ENCODE measurements around the gene CHCHD10.
A peak's percentile ranks its signal among the peaks of the same experiment; 100 is the strongest.
"Not testable (repeated sequence)": the region's sequence is repeated elsewhere in the genome, so short reads cannot be mapped to it uniquely, and the experiment has no call there.

CHCHD10 gene

DNA sequence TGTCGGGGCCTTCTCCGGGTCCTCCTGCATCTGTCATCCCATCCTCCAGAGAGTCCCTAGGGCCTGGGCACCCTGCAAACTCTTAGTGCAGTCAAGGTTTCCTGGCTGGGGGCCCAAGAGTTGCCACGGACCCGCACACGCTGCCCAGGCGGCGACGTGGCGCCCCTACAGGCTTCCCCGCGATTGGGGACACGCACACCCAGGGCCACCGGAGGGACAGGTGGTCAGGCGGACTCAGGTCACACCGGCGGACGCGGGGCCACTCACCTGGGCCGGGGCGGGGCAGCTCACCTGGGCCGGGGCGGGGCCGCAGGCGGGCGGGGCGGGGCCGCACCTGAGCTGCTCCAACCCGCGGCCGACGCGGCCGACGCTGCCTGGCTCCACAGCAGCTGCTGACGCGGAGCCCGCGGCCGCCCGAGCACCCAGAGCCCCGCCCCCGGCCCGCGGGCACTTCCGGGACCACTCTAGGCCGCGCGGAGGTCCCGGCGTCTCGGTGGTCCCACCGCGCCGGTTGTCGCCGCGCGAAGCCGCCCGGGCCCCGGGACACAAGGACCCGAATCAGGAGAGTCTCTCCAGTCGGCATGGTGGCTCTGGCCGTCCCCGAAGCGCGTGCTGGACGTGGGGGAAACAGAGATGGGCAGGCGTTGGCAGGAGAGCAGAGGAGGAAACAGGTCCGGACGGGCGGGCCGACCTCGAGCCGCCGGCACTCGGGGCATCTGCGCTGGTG lies 16.9 kb downstream of the CHCHD10 start, which contains the start of gene ZNF70:
Gene ZNF70 (minus strand): TSS at position 399 of the 727 bp plus-strand sequence. CDS start 5,972 bp downstream, outside the sequence.
- peak; percentile 73 for DNase-seq (ENCODE audit: low spot score)

GRCh38 chr22:23750367-23750713 lies 17.4 kb downstream of the CHCHD10 start:
- no peak for DNase-seq (ENCODE audit: low spot score)

- DNase-seq (ENCODE audit: low spot score): no peak
Observed at GRCh38 chr22:23749841-23750301, 17.9 kb downstream of the CHCHD10 start.

DNA sequence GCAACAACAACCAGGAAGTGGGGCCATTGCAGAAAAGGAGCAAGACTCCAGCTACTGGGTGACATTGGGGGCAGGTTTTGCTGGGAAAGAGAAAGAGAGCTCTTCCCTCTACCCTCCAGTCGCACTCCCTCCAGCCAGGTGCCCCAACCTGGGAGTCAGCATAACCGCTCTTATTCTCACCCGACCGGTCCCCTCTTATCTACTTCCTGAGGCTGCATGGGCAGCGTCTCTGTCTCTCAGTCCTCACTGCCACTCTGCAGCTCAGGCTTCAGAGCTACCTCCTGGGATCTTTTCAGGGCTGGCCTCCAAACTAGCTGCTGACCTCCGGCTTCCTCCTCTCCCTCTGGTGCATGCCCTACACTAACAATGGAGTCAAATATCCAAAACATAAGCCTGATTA lies 22.0 kb downstream of the CHCHD10 start:
- no peak for DNase-seq (ENCODE audit: low spot score)

- DNase-seq (ENCODE audit: low spot score): no peak
Observed at GRCh38 chr22:23744485-23744884, 23.3 kb downstream of the CHCHD10 start.

- no peak for DNase-seq (ENCODE audit: low spot score)
Observed at GRCh38 chr22:23744001-23744400, 23.8 kb downstream of the CHCHD10 start.

GRCh38 chr22:23743303-23743705 lies 24.5 kb downstream of the CHCHD10 start:
- no peak for DNase-seq (ENCODE audit: low spot score)

GRCh38 chr22:23742505-23743264 lies 25.1 kb downstream of the CHCHD10 start:
- no peak for DNase-seq (ENCODE audit: low spot score)

- no peak for DNase-seq (ENCODE audit: low spot score)
Observed at GRCh38 chr22:23737696-23738095, 30.1 kb downstream of the CHCHD10 start.

GRCh38 chr22:23728108-23728507 lies 39.7 kb downstream of the CHCHD10 start:
- not testable (repeated sequence) for DNase-seq (ENCODE audit: low spot score)

GRCh38 chr22:23722724-23723123 lies 45.0 kb downstream of the CHCHD10 start:
- DNase-seq (ENCODE audit: low spot score): no peak

- no peak for DNase-seq (ENCODE audit: low spot score)
Observed at GRCh38 chr22:23722160-23722559, 45.6 kb downstream of the CHCHD10 start.

DNA sequence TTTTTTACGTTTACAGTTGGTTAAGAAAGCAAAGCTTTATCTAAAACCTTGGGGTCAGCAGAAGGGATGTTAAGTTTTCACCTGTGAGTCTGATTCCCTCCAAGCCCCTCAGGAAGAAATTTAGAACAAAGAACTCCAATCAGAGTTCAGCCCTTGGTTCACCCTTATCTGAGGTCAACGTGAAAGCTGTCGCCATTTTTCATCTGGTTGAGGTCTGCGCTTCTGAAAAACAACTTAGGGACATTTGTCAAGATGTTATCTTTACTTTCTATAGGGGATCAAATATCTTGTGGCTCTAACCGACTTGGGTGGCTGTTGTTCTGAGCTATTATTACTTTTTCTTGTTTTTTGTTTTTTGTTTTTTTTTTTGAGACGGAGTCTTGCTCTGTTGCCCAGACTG lies 46.9 kb downstream of the CHCHD10 start:
- peak; percentile 54 for DNase-seq (ENCODE audit: low spot score)

- DNase-seq (ENCODE audit: low spot score): no peak
Observed at GRCh38 chr22:23718371-23719165, 49.2 kb downstream of the CHCHD10 start.

DNA sequence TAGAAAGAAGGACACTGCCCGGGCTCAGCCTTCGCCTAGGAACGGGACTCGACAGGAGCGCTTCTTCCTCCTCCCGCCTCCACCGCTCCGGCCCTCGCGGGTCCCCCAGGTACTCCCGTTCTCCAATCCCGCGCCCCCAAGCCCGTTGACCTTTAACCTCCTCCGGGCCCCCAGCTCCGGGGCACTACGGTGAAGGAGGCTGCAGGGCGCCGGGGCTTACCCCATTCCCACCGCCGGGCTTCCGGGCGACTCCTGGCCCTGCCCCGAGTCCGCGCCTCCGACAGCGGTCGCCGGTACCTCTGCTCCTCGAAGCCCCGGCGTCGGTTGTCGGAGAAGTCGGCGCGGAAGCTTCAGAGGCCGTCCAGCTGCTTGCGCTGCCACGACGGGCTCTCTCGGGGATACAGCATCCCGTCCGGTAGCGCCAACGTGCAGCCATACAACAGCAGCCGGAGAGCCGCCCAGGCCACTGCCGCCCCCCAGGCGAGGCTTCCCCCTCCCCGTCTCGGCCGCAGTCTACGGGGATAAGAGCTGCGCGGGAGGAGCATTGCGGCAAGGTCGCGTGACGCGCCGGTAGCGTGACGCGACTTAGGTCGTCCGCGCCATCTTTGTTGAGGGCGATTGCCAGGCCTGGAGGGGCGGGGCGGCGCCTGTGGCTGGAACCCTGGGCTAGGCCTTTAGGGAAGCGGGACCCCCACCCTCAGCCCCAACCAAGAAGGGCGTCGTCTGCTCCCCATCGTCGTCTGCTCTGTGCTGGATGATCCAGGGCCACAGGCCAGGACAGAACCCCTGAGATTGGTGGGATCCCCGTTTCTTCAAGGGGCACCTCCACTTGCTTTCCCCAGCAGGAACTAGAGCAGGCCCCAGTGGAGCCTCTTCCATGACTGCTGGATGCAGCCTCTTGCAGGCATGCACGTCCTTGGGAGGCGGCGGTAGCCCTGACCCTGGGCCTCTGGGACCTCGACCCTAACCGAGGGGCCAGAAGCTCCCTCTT lies 50.7 kb downstream of the CHCHD10 start:
- DNase-seq (ENCODE audit: low spot score): peak; percentile 89
